Measurements from ENCODE around the gene SLCO3A1.
A peak's percentile ranks its signal among the peaks of the same experiment; 100 is the strongest.

The SLCO3A1 gene

GRCh38 chr15:91852741-91853510 is 582 bp upstream of the SLCO3A1 start:
- ATAC-seq (ENCODE audit: low read depth) (peak; percentile 61), DNase-seq (ENCODE audit: low spot score in 2 of 2) (peak; percentile 11 to 20)
- Mint-ChIP-seq H3K27ac (no peak overlapping the region), H3K36me3 (no peaks in the 10 kb centered on the region), H3K4me1 (peaks cover 19% of the 10 kb centered on the region), H3K4me3 (peak overlapping the region; percentile 67), H3K27me3 (peaks cover 28% of the 10 kb centered on the region), H3K9me3 (peaks cover 6% of the 10 kb centered on the region)

- no peaks in the 10 kb centered on the region for H3K36me3 Mint-ChIP-seq
- H3K9me3 Mint-ChIP-seq = peaks cover 6% of the 10 kb centered on the region
- peaks cover 19% of the 10 kb centered on the region for H3K4me1 Mint-ChIP-seq
- no peak overlapping the region for H3K27ac Mint-ChIP-seq
- peaks cover 28% of the 10 kb centered on the region for H3K27me3 Mint-ChIP-seq
- DNase-seq (ENCODE audit: low spot score in 2 of 2) (no peak), ATAC-seq (ENCODE audit: low read depth) (no peak)
- H3K4me3 Mint-ChIP-seq = peak overlapping the region; percentile 32
These were observed 585 bp downstream of the SLCO3A1 start for GRCh38 chr15:91853948-91854638.

- Mint-ChIP-seq H3K27me3 (peaks cover 26% of the 10 kb centered on the region), H3K4me1 (peaks cover 19% of the 10 kb centered on the region), H3K9me3 (peaks cover 6% of the 10 kb centered on the region), H3K36me3 (no peaks in the 10 kb centered on the region), H3K27ac (no peak overlapping the region), H3K4me3 (peak overlapping the region; percentile 17)
- ATAC-seq (ENCODE audit: low read depth) (peak; percentile 21), DNase-seq (ENCODE audit: low spot score in 2 of 2) (no peak)
These were observed 1.1 kb downstream of the SLCO3A1 start for GRCh38 chr15:91854639-91854990.

- Mint-ChIP-seq H3K9me3 (peaks cover 6% of the 10 kb centered on the region), H3K4me1 (peaks cover 19% of the 10 kb centered on the region)
- no peak for ATAC-seq (ENCODE audit: low read depth)
These were observed 1.7 kb downstream of the SLCO3A1 start for GRCh38 chr15:91855241-91855640.

GRCh38 chr15:91855684-91856489 is 2.4 kb downstream of the SLCO3A1 start:
- peaks cover 19% of the 10 kb centered on the region for H3K4me1 Mint-ChIP-seq
- peaks cover 6% of the 10 kb centered on the region for H3K9me3 Mint-ChIP-seq
- no peak overlapping the region for H3K27ac Mint-ChIP-seq
- H3K27me3 Mint-ChIP-seq = peaks cover 26% of the 10 kb centered on the region
- H3K4me3 Mint-ChIP-seq = no peak overlapping the region
- DNase-seq (ENCODE audit: low spot score in 2 of 2) (no peak), ATAC-seq (ENCODE audit: low read depth) (no peak)
- H3K36me3 Mint-ChIP-seq = no peaks in the 10 kb centered on the region

More at GRCh38 chr15:91855241-91855640, 1.7 kb downstream of the SLCO3A1 start:
- no peak for DNase-seq (ENCODE audit: low spot score in 2 of 2)
- Mint-ChIP-seq H3K36me3 (no peaks in the 10 kb centered on the region), H3K27ac (no peak overlapping the region), H3K27me3 (peaks cover 26% of the 10 kb centered on the region), H3K4me3 (no peak overlapping the region)

GRCh38 chr15:91857224-91857585 is 3.7 kb downstream of the SLCO3A1 start:
- H3K27me3 Mint-ChIP-seq = peaks cover 17% of the 10 kb centered on the region
- no peak for DNase-seq (ENCODE audit: low spot score in 2 of 2)
- H3K36me3 Mint-ChIP-seq = no peaks in the 10 kb centered on the region
- H3K4me1 Mint-ChIP-seq = peaks cover 14% of the 10 kb centered on the region
- peaks cover 6% of the 10 kb centered on the region for H3K9me3 Mint-ChIP-seq
- H3K4me3 Mint-ChIP-seq = no peak overlapping the region
- no peak overlapping the region for H3K27ac Mint-ChIP-seq
- no peak for ATAC-seq (ENCODE audit: low read depth)

GRCh38 chr15:91857772-91858171 is 4.3 kb downstream of the SLCO3A1 start:
- peak; percentile 53 for ATAC-seq (ENCODE audit: low read depth)
- Mint-ChIP-seq H3K27me3 (peaks cover 15% of the 10 kb centered on the region), H3K9me3 (peaks cover 6% of the 10 kb centered on the region), H3K4me3 (no peak overlapping the region), H3K4me1 (peaks cover 12% of the 10 kb centered on the region), H3K27ac (no peak overlapping the region), H3K36me3 (no peaks in the 10 kb centered on the region)
- no peak for DNase-seq (ENCODE audit: low spot score in 2 of 2)

GRCh38 chr15:91860498-91860897 is 7.0 kb downstream of the SLCO3A1 start:
- DNase-seq (ENCODE audit: low spot score in 2 of 2) (no peak), ATAC-seq (ENCODE audit: low read depth) (no peak)
- peaks cover 9% of the 10 kb centered on the region for H3K27me3 Mint-ChIP-seq
- peaks cover 6% of the 10 kb centered on the region for H3K9me3 Mint-ChIP-seq
- peaks cover 12% of the 10 kb centered on the region for H3K4me1 Mint-ChIP-seq
- no peaks in the 10 kb centered on the region for H3K36me3 Mint-ChIP-seq
- H3K27ac Mint-ChIP-seq = no peak overlapping the region
- H3K4me3 Mint-ChIP-seq = no peak overlapping the region

GRCh38 chr15:91861223-91861622 is 7.7 kb downstream of the SLCO3A1 start:
- peak; percentile 39 for ATAC-seq (ENCODE audit: low read depth)
- H3K36me3 Mint-ChIP-seq = no peaks in the 10 kb centered on the region
- DNase-seq (ENCODE audit: low spot score in 2 of 2) = no peak
- H3K4me1 Mint-ChIP-seq = peaks cover 12% of the 10 kb centered on the region
- peaks cover 6% of the 10 kb centered on the region for H3K9me3 Mint-ChIP-seq
- H3K4me3 Mint-ChIP-seq = no peak overlapping the region
- no peak overlapping the region for H3K27ac Mint-ChIP-seq
- H3K27me3 Mint-ChIP-seq = peaks cover 11% of the 10 kb centered on the region

GRCh38 chr15:91862891-91863504 is 9.5 kb downstream of the SLCO3A1 start:
- Mint-ChIP-seq H3K27me3 (peaks cover 4% of the 10 kb centered on the region), H3K9me3 (no peaks in the 10 kb centered on the region), H3K4me1 (no peaks in the 10 kb centered on the region), H3K27ac (no peak overlapping the region), H3K4me3 (no peak overlapping the region), H3K36me3 (no peaks in the 10 kb centered on the region)
- DNase-seq (ENCODE audit: low spot score in 2 of 2) = no peak
- no peak for ATAC-seq (ENCODE audit: low read depth)

GRCh38 chr15:91863621-91864255 is 10.2 kb downstream of the SLCO3A1 start:
- no peak overlapping the region for H3K4me3 Mint-ChIP-seq
- H3K4me1 Mint-ChIP-seq = no peaks in the 10 kb centered on the region
- no peaks in the 10 kb centered on the region for H3K36me3 Mint-ChIP-seq
- peaks cover 4% of the 10 kb centered on the region for H3K27me3 Mint-ChIP-seq
- H3K9me3 Mint-ChIP-seq = no peaks in the 10 kb centered on the region
- DNase-seq (ENCODE audit: low spot score in 2 of 2) (no peak), ATAC-seq (ENCODE audit: low read depth) (no peak)
- no peak overlapping the region for H3K27ac Mint-ChIP-seq

- Mint-ChIP-seq H3K27me3 (peaks cover 4% of the 10 kb centered on the region), H3K27ac (no peak overlapping the region), H3K4me3 (no peak overlapping the region), H3K4me1 (no peaks in the 10 kb centered on the region), H3K36me3 (no peaks in the 10 kb centered on the region), H3K9me3 (peaks cover 1% of the 10 kb centered on the region)
- DNase-seq (ENCODE audit: low spot score in 2 of 2) = no peak
- ATAC-seq (ENCODE audit: low read depth) = no peak
These were observed 11.2 kb downstream of the SLCO3A1 start for GRCh38 chr15:91864664-91865063.

- Mint-ChIP-seq H3K4me3 (no peak overlapping the region), H3K4me1 (no peaks in the 10 kb centered on the region), H3K27ac (no peak overlapping the region), H3K9me3 (peaks cover 1% of the 10 kb centered on the region), H3K36me3 (no peaks in the 10 kb centered on the region), H3K27me3 (peaks cover 5% of the 10 kb centered on the region)
- ATAC-seq (ENCODE audit: low read depth) (no peak), DNase-seq (ENCODE audit: low spot score in 2 of 2) (no peak)
These were observed 12.0 kb downstream of the SLCO3A1 start for GRCh38 chr15:91865486-91865885.
